HG03575 (cell line): ENCODE data around the gene SHB.
A peak's percentile ranks its signal among the peaks of the same experiment; 100 is the strongest.

Experiments used
- ATAC-seq: cut with Tn5 transposase; IDR thresholded peaks from one replicate; pipeline ENCODE4 v1.9.1; 2021; ENCODE audit not compliant: unreplicated experiment, insufficient number of reproducible peaks, low FRiP score; ENCODE audit errors: extremely low read depth

Gene SHB

GRCh38 chr9:38066197-38066913 is 2.7 kb downstream of the SHB start:
- ATAC-seq = no peak

GRCh38 chr9:38065369-38066075 is 3.5 kb downstream of the SHB start:
- peak; percentile 39 for ATAC-seq

GRCh38 chr9:38064842-38065368 is 4.1 kb downstream of the SHB start:
- ATAC-seq = no peak

- ATAC-seq = no peak
Observed at GRCh38 chr9:38063363-38063707, 5.7 kb downstream of the SHB start.

- ATAC-seq = no peak
Observed at GRCh38 chr9:38062498-38063362, 6.3 kb downstream of the SHB start.

- ATAC-seq = no peak
Observed at GRCh38 chr9:38062106-38062497, 6.9 kb downstream of the SHB start.

- ATAC-seq = peak; percentile 41
Observed at GRCh38 chr9:38061326-38061977, 7.6 kb downstream of the SHB start.

GRCh38 chr9:38060681-38061080 is 8.3 kb downstream of the SHB start:
- ATAC-seq = no peak

- no peak for ATAC-seq
Observed at GRCh38 chr9:38059233-38059936, 9.6 kb downstream of the SHB start.

- no peak for ATAC-seq
Observed at GRCh38 chr9:38058452-38059232, 10.4 kb downstream of the SHB start.

GRCh38 chr9:38057416-38058195 is 11.4 kb downstream of the SHB start:
- ATAC-seq = no peak

GRCh38 chr9:38054653-38055052 is 14.4 kb downstream of the SHB start:
- ATAC-seq = no peak

- ATAC-seq = no peak
Observed at GRCh38 chr9:38053697-38054461, 15.1 kb downstream of the SHB start.

GRCh38 chr9:38051780-38052546 is 17.1 kb downstream of the SHB start:
- ATAC-seq = no peak

- ATAC-seq = no peak
Observed at GRCh38 chr9:38048316-38048969, 20.6 kb downstream of the SHB start.
